ENCODE results near the gene CHST7. TPM values are rescaled to one million over a fixed set of nuclear protein-coding genes. Genes with fewer than 3 reads are reported as not detected.

CHST7 gene
- total and polyA plus RNA-seq, 2 of the 8 experiments (the other 6 are each of a cell fraction or from before 2014, with no cell fraction given), result 7.9 to 14.1 TPM

GRCh38 chrX:46642145-46642544 lies 68.6 kb downstream of the CHST7 start:
- Histone ChIP-seq H3K56ac (replicated peaks; ENCODE audit: insufficient read length, low read depth, low read length) (no peak overlapping the region), H3K79me2 (ENCODE audit: control insufficient read depth in 1 of 2, insufficient read depth in 2 of 2, low read length in 2 of 2) (no peaks in the 10 kb centered on the region), H3K9ac (replicated peaks in 1 of 4; ENCODE audit: extremely low read depth in 1 of 4, low read depth in 3 of 4, low read length in 3 of 4) (no peak overlapping the region), H2BK12ac (ENCODE audit: low read depth, low read length) (no peak overlapping the region), H3K4ac (replicated peaks; ENCODE audit: insufficient read length, low read depth, low read length) (no peak overlapping the region), H2AK5ac (ENCODE audit: low read depth, low read length) (no peak overlapping the region), H4K20me1 (replicated peaks in 1 of 2; ENCODE audit: control insufficient read depth in 1 of 2, insufficient read depth in 2 of 2, low read length in 2 of 2) (no peaks in the 10 kb centered on the region), H3K14ac (ENCODE audit: insufficient read length) (no peak overlapping the region), H3K4me1 (replicated peaks in 1 of 4; ENCODE audit: control insufficient read depth in 3 of 4, insufficient read depth in 4 of 4, low read length in 3 of 4) (peaks cover 0 to 4% (median 0%) of the 10 kb centered on the region in 4 experiments; a peak in 2 of 7 replicates), H3K4me2 (ENCODE audit: insufficient read depth in 1 of 2, low read depth in 2 of 2, low read length in 2 of 2) (no peak overlapping the region), H2BK120ac (replicated peaks; ENCODE audit: low read depth, low read length) (no peak overlapping the region), H3K23ac (ENCODE audit: insufficient read length) (no peak overlapping the region), H2BK5ac (ENCODE audit: low read depth, low read length) (no peak overlapping the region), H4K91ac (replicated peaks; ENCODE audit: insufficient read length, low read length) (no peak overlapping the region), H3K27ac (ENCODE audit: low read depth, low read length) (no peak overlapping the region), H3K9me3 (ENCODE audit: insufficient read depth in 2 of 2, low read depth in 1 of 2, low read length in 1 of 2) (no peaks in the 10 kb centered on the region), H3K79me1 (ENCODE audit: low read depth, low read length) (no peaks in the 10 kb centered on the region), H3K4me3 (ENCODE audit: extremely low read depth in 1 of 4, insufficient read depth in 2 of 4, low read depth in 3 of 4, low read length in 4 of 4) (no peak overlapping the region), H2BK20ac (ENCODE audit: low read length) (no peak overlapping the region), H4K8ac (ENCODE audit: extremely low read depth, insufficient read depth, low read length) (no peak overlapping the region), H3K23me2 (ENCODE audit: low read depth, low read length) (no peaks in the 10 kb centered on the region), H3K18ac (ENCODE audit: extremely low read depth, low read length) (no peak overlapping the region), H2BK15ac (ENCODE audit: low read length) (no peak overlapping the region), H3K36me3 (ENCODE audit: control insufficient read depth in 2 of 4, insufficient read depth in 4 of 4, low read length in 3 of 4) (peaks cover 0 to 6% (median 0%) of the 10 kb centered on the region in 4 experiments; a peak in 2 of 8 replicates), H4K5ac (ENCODE audit: insufficient read length, low read depth, low read length) (no peak overlapping the region), H3K27me3 (replicated peaks in 1 of 4; ENCODE audit: control insufficient read depth in 3 of 4, extremely low read depth in 1 of 4, insufficient read depth in 3 of 4, low read length in 3 of 4) (no peaks in the 10 kb centered on the region), H2AFZ (ENCODE audit: low read length) (no peak overlapping the region)
- ChIA-PET CTCF (ENCODE audit: partially characterized antibody) (interaction anchor here (0.8 to 1.4 kb wide), 6 partner anchors 11 to 154 kb away, joined by 3 to 6 read pairs (median 3); no protein-coding TSS in a partner anchor), POLR2A (ENCODE audit: partially characterized antibody) (no interaction called here)
- FAIRE-seq (peak; percentile 62), DNase-seq (ENCODE audit: low read depth in 1 of 2, low spot score in 2 of 2) (no peak)
- 100% methylated on average over 4 of the region's 4 CpGs; no CpG with 5 or more reads in 1 of the 2 experiments for WGBS, 2 experiments (ENCODE audit: extremely low coverage in 1 of 2, insufficient coverage in 1 of 2, insufficient read length in 1 of 2, insufficient replicate concordance in 2 of 2, low coverage in 1 of 2, low lambda C conversion rate in 2 of 2, missing lambda C conversion rate in 1 of 2)
- TF ChIP-seq E2F6 (IDR thresholded peaks at IDR 0.05), result peak; percentile 14; the same call in 1 of the 2 replicates
- TF ChIP-seq RAD21 (IDR thresholded peaks at IDR 0.05 in 1 of 2, conservative IDR thresholded peaks at IDR 0.05 in 1 of 2; ENCODE audit: low read depth in 2 of 2, low read length in 2 of 2), result peak; percentile 19 to 36; a peak in 1 of 4 replicates
- no peak for TF ChIP-seq SP1 (IDR thresholded peaks at IDR 0.05; ENCODE audit: low read depth, low read length)
- no peak for TF ChIP-seq KDM1A (IDR thresholded peaks at IDR 0.05; ENCODE audit: borderline replicate concordance, low read length)
- TF ChIP-seq CTCF (IDR thresholded peaks at IDR 0.05; ENCODE audit: control extremely low read depth in 1 of 3, insufficient read depth in 1 of 3, low read depth in 1 of 3, low read length in 3 of 3), result peak in 2 of 3 experiments; percentile 19 to 20; a peak in 2 of 4 replicates
- no peak for TF ChIP-seq EGR1 (IDR thresholded peaks at IDR 0.05; ENCODE audit: borderline replicate concordance, low read depth, low read length)
- no peak for TF ChIP-seq ZNF274 (IDR thresholded peaks at IDR 0.05; ENCODE audit: borderline replicate concordance, extremely low read depth, low read length)
- TF ChIP-seq POLR2AphosphoS5 (IDR thresholded peaks at IDR 0.05; ENCODE audit: low read depth, low read length), result no peak
- TF ChIP-seq POU5F1 (IDR thresholded peaks at IDR 0.05; ENCODE audit: low read depth, low read length), result no peak
- no peak for TF ChIP-seq JUND (IDR thresholded peaks at IDR 0.05; ENCODE audit: low read length)
- TF ChIP-seq FOSL1 (IDR thresholded peaks at IDR 0.05; ENCODE audit: insufficient read depth, low read depth, low read length), result no peak

All from H1 (cell line).